ENCODE measurements around the gene KICS2. TPM values are rescaled to one million over a fixed set of nuclear protein-coding genes. Genes with fewer than 3 reads are reported as not detected.
"Not testable (repeated sequence)": the region's sequence is repeated elsewhere in the genome, so short reads cannot be mapped to it uniquely, and the experiment has no call there.

KICS2 gene
- total RNA-seq, 1 donor from 2014 or later = 5.4 TPM

GRCh38 chr12:64218597-64218996, 3.5 kb downstream of the KICS2 start:
- no peak for ATAC-seq
- intact Hi-C loops (cut with DNase I) = no loop called here
- Histone ChIP-seq H3K27me3 (no peaks in the 10 kb centered on the region), H3K27ac (no peak overlapping the region), H3K4me3 (no peak overlapping the region), H3K4me1 (peaks cover 8% of the 10 kb centered on the region), H3K9me3 (no peaks in the 10 kb centered on the region), H3K36me3 (peaks cover 15% of the 10 kb centered on the region)
- no peak for DNase-seq
- TF ChIP-seq CTCF (IDR thresholded peaks at IDR 0.05) = no peak

DNA sequence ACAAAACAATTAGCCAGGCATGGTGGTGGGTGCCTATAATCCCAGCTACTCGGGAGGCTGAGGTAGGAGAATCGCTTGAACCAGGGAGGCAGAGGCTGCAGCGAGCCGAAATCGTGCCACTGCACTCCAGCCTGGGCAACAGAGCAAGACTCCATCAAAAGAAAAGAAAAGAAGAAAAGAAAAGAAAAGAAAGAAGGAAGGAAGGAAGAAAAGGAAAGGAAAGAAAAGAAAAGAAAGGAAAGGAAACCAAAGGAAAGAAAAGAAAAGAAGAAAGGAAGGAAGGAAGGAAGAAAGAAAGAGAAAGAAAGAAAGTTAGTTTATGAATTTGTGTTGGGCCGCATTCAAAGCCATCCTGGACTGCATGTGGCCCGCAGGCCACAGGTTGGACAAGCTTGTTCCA, 4.5 kb downstream of the KICS2 start:
- intact Hi-C loops (cut with DNase I); H3K9me3 ChIP-seq; H3K4me1 ChIP-seq; H3K27me3 ChIP-seq; H3K27ac ChIP-seq; DNase-seq; H3K4me3 ChIP-seq; ATAC-seq: not testable (repeated sequence)
- peaks cover 15% of the 10 kb centered on the region for H3K36me3 ChIP-seq

DNA sequence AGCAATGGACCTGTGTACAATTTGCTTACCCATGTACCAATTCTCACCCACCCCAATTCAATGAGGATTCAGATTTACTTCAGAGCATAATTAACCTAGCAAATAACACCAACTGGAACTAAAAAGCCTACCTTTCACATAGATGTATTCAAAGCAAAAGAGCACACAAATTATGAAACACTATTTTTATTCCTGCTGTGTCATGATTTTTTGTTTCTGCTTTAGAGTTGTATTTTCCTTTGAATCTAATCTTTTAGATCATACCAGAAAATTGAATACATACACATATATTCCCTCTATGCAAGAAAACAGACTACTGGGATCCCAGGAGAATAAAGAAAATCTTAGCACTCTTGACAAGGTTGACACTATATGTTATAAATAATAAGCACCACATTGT, 5.9 kb downstream of the KICS2 start:
- intact Hi-C loops (cut with DNase I) = no loop called here
- no peak for DNase-seq
- Histone ChIP-seq H3K4me1 (peaks cover 6% of the 10 kb centered on the region), H3K9me3 (no peaks in the 10 kb centered on the region), H3K4me3 (no peak overlapping the region), H3K36me3 (peaks cover 15% of the 10 kb centered on the region), H3K27me3 (no peaks in the 10 kb centered on the region), H3K27ac (no peak overlapping the region)
- no peak for ATAC-seq
- no peak for TF ChIP-seq CTCF (IDR thresholded peaks at IDR 0.05)

DNA sequence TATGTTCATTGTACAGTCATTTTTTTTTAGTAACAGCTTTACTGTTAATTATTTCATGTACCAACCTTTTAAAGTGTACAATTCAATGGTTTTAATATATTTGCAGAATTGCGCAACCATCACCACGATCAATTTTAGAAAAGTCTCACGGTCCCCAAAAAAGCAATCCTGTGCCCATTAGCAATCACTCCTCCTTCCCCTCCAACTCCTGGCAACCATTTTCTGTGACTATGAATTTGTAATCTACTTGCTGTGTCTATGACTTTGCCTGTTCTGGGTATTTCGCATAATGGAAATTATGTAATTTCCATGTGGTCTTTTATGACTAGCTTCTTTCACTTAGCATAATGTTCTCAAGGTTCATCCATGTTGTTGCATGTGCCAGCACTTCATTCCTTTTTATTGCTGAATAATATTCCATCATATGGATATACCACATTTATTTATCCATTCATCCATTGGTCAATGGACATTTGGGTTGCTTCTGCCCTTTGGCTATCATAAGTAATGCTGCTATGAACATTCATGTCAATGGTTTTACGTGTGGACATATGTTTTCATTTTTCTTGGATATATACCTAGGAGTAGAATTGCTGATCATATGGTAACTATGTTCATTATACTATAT, 9.9 kb downstream of the KICS2 start:
- Histone ChIP-seq H3K9me3 (no peaks in the 10 kb centered on the region), H3K4me1 (no peaks in the 10 kb centered on the region), H3K36me3 (peaks cover 18% of the 10 kb centered on the region), H3K27me3 (no peaks in the 10 kb centered on the region), H3K27ac (no peak overlapping the region), H3K4me3 (no peak overlapping the region)
- no peak for TF ChIP-seq CTCF (IDR thresholded peaks at IDR 0.05)
- no peak for ATAC-seq
- DNase-seq = no peak
- intact Hi-C loops (cut with DNase I) = no loop called here

GRCh38 chr12:64207453-64207852, 14.6 kb downstream of the KICS2 start:
- Histone ChIP-seq H3K27ac (no peak overlapping the region), H3K36me3 (peaks cover 4% of the 10 kb centered on the region), H3K9me3 (no peaks in the 10 kb centered on the region), H3K4me3 (no peak overlapping the region), H3K4me1 (no peaks in the 10 kb centered on the region), H3K27me3 (no peaks in the 10 kb centered on the region)
- ATAC-seq (no peak), DNase-seq (no peak)
- no peak for TF ChIP-seq CTCF (IDR thresholded peaks at IDR 0.05)
- intact Hi-C loops (cut with DNase I) = no loop called here

DNA sequence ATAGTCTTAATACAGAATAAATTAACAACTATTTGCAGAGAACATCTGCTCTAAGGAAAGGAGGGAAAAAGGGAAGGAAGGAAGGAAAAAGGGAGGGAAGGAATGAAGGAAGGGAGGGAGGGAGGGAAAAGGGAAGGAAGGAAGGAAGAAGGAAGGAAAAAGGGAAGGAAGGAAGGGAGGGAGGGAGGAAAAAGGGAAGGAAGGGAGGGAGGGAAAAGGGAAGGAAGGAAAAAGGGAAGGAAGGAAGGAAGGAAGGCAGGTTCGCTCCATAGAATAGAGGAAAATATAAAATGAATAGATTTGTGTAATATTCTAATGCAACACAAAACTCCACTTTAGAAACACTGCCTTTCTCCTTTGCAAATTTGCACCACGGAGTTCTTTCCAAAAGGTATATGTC, 16.6 kb downstream of the KICS2 start:
- no peaks in the 10 kb centered on the region for H3K9me3 ChIP-seq
- H3K27me3 ChIP-seq = no peaks in the 10 kb centered on the region
- no peaks in the 10 kb centered on the region for H3K4me1 ChIP-seq
- intact Hi-C loops (cut with DNase I) = no loop called here
- no peak overlapping the region for H3K27ac ChIP-seq
- TF ChIP-seq CTCF (IDR thresholded peaks at IDR 0.05) = no peak
- peaks cover 4% of the 10 kb centered on the region for H3K36me3 ChIP-seq
- no peak for ATAC-seq
- H3K4me3 ChIP-seq = no peak overlapping the region
- no peak for DNase-seq

All from upper lobe of right lung (tissue), 1 donor.